Osteocyte (in vitro differentiated cells): ENCODE data around the gene MED9. TPM values are rescaled to one million over a fixed set of nuclear protein-coding genes. Genes with fewer than 3 reads are reported as not detected.

ENCODE experiments used
- DNase-seq: peaks from one replicate; pipeline ENCODE4 v3.0.0; 2021; ENCODE audit warnings: mixed read lengths; ENCODE audit not compliant: unreplicated experiment; ENCODE audit errors: extremely low spot score
- H3K27ac Mint-ChIP-seq: one replicate; pipeline ENCODE4 v1.8.0; 2021; ENCODE audit warnings: mild to moderate bottlenecking, mixed read lengths; ENCODE audit not compliant: unreplicated experiment
- H3K27me3 Mint-ChIP-seq: one replicate; pipeline ENCODE4 v1.8.0; 2021; ENCODE audit warnings: mixed read lengths; ENCODE audit not compliant: unreplicated experiment
- H3K36me3 Mint-ChIP-seq: one replicate; pipeline ENCODE4 v1.8.0; 2021; ENCODE audit warnings: mixed read lengths; ENCODE audit not compliant: unreplicated experiment
- H3K4me1 Mint-ChIP-seq: one replicate; pipeline ENCODE4 v1.8.0; 2021; ENCODE audit warnings: mixed read lengths; ENCODE audit not compliant: unreplicated experiment
- H3K4me3 Mint-ChIP-seq: one replicate; pipeline ENCODE4 v1.8.0; 2021; ENCODE audit warnings: mild to moderate bottlenecking, moderate library complexity, mixed read lengths; ENCODE audit not compliant: unreplicated experiment
- H3K9me3 Mint-ChIP-seq: one replicate; pipeline ENCODE4 v1.8.0; 2021; ENCODE audit warnings: mixed read lengths; ENCODE audit not compliant: unreplicated experiment
- total RNA-seq: library from RNA; stranded (reverse); gene quantifications from 2 replicates; pipeline ENCODE4 v1.2.1, GENCODE V29; 2021
- TF ChIP-seq, protein P1 (sequence below): fragments of 200-600 bp; sonication (generic); IDR thresholded peaks from 2 replicates; pipeline ENCODE4 v1.5.0; 2021; ENCODE audit warnings: antibody characterized with exemption, mild to moderate bottlenecking, moderate library complexity

MED9 gene
- total RNA-seq, 1 donor from 2014 or later = 13.2 TPM

DNA sequence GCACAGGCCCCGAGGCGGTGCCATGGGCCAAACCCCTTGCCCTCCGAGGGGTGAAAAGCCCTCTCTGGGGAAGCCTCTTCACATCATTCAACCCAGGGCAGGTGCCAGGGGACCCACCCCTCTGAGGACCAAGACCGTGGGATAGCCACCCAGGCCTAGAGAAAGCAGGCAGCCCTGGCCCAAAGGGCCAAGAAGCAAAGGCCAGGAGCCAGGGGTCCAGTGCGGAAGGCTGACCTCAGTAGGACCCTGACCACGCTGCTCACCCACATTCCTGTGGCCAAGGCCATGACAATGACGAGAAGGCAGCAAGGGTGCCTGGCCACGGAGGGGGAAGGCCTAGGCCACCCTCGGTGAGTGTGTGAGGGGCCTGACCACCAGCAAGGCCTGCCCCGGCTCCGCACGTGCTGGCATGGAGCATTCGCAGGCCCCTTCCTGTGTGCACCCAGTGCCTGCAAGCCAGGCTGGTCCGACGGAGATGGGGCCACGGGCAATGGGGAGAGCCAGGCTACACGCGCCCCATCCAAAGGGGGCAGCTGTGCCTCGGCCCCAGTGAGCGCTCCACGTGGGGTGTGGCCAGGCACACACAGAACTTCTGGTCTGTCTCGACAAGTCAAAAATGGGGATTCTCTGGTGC lies 43.9 kb downstream of the MED9 start:
- peaks cover 24% of the 10 kb centered on the region for H3K4me1 Mint-ChIP-seq
- no peak overlapping the region for H3K4me3 Mint-ChIP-seq
- H3K27me3 Mint-ChIP-seq = no peaks in the 10 kb centered on the region
- TF ChIP-seq, protein P1, sequence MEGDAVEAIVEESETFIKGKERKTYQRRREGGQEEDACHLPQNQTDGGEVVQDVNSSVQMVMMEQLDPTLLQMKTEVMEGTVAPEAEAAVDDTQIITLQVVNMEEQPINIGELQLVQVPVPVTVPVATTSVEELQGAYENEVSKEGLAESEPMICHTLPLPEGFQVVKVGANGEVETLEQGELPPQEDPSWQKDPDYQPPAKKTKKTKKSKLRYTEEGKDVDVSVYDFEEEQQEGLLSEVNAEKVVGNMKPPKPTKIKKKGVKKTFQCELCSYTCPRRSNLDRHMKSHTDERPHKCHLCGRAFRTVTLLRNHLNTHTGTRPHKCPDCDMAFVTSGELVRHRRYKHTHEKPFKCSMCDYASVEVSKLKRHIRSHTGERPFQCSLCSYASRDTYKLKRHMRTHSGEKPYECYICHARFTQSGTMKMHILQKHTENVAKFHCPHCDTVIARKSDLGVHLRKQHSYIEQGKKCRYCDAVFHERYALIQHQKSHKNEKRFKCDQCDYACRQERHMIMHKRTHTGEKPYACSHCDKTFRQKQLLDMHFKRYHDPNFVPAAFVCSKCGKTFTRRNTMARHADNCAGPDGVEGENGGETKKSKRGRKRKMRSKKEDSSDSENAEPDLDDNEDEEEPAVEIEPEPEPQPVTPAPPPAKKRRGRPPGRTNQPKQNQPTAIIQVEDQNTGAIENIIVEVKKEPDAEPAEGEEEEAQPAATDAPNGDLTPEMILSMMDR = no peak
- H3K9me3 Mint-ChIP-seq = no peaks in the 10 kb centered on the region
- H3K36me3 Mint-ChIP-seq = no peaks in the 10 kb centered on the region
- no peak for DNase-seq
- no peak overlapping the region for H3K27ac Mint-ChIP-seq

DNA sequence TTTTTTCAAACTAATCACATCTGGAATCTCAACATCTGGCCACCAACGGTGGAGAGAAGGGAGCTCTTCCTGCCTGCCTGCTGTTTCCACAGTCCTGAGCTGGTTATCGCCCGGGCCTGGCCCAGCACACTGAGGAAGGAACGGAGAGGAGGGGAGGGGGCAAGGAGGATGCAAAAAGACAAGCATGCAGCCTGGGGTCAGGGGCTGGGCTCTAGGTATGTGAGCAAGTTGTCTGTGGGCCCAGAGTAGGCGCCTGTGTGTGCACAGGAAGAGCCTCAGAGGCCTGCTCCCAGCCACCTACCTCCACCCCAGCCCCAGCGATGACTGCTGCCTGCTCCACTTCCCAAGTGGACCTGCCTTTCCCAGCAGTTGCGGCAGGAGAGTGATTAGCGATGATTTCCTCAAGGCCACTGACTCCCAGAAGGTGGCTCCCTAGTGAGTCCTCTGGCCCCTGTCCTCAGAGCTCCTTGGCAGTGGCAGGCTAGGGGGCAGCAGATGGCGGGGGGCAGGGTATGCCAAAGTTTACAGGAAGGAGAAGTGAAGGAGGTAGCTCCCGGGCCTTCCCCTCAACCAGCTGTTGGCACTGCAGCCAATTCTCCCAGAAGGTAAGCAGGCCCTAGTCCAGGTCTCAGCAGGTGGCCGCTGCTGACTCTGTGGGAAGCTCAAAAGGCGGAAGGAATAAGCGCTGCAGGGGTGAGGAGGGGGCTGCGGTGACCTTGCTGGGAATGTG lies 46.4 kb downstream of the MED9 start:
- Mint-ChIP-seq H3K27ac (no peak overlapping the region), H3K36me3 (no peaks in the 10 kb centered on the region), H3K4me3 (no peak overlapping the region), H3K9me3 (no peaks in the 10 kb centered on the region), H3K27me3 (no peaks in the 10 kb centered on the region), H3K4me1 (peaks cover 16% of the 10 kb centered on the region)
- DNase-seq = no peak
- TF ChIP-seq, protein P1 = no peak

DNA sequence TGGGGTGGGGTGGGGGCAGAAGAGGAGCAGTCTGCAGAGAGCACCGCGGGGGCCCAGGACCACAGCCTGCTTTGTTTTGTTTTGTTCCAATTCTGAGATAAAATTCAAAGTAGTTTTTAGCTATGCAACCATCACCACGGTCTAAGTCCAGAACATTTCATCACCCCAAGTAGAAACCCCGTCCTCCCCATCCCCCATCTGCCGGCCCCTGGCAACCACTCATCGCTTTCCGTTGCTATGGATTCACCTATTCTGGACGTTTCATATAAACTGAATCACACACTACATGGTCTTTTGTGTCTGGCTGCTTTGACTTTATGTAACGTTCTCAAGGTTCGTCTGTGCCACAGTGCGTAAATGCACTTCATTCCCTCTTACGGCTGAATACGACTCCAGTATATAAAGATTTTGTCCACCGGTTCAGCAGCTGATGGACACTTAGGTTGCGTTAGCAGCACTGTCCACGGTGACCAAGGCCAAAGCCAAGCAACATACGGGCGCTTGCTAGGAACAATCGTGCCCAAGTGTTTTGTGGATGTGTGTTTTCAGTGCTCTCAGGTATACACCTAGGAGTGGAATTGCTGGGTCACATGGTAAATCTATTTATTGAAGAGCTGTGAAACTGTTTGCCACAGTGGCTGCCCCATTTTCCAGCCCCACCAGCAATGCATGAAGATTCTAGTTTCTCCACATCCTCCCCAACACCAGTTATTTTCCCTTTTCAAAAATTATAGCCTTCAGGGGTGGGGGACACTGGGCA lies 47.1 kb downstream of the MED9 start:
- no peak overlapping the region for H3K4me3 Mint-ChIP-seq
- TF ChIP-seq, protein P1 = no peak
- no peaks in the 10 kb centered on the region for H3K9me3 Mint-ChIP-seq
- DNase-seq = no peak
- H3K4me1 Mint-ChIP-seq = peaks cover 16% of the 10 kb centered on the region
- no peaks in the 10 kb centered on the region for H3K36me3 Mint-ChIP-seq
- no peaks in the 10 kb centered on the region for H3K27me3 Mint-ChIP-seq
- H3K27ac Mint-ChIP-seq = no peak overlapping the region

DNA sequence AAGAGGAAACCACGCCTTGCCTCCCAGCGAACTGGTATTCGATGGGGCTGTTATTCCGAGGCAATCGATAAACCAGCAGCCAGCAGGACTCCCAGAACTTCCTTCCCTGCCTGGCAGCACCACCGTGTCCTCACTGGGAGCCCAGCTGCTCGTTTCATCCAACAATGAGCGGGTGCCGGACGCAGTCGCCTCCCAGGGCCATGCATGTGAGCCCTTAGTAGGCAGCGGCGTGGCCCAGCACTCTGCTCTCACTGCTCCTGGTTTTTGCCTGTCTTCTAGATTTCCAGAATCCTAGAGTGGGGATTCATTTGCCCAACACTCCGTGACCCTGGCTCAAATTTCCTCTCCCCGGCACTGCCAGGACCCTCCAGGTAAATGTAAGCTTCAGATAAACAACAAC lies 48.5 kb downstream of the MED9 start:
- no peak overlapping the region for H3K4me3 Mint-ChIP-seq
- H3K27me3 Mint-ChIP-seq = no peaks in the 10 kb centered on the region
- no peaks in the 10 kb centered on the region for H3K36me3 Mint-ChIP-seq
- no peak for DNase-seq
- peaks cover 16% of the 10 kb centered on the region for H3K4me1 Mint-ChIP-seq
- H3K27ac Mint-ChIP-seq = no peak overlapping the region
- H3K9me3 Mint-ChIP-seq = no peaks in the 10 kb centered on the region
- TF ChIP-seq, protein P1 = no peak

DNA sequence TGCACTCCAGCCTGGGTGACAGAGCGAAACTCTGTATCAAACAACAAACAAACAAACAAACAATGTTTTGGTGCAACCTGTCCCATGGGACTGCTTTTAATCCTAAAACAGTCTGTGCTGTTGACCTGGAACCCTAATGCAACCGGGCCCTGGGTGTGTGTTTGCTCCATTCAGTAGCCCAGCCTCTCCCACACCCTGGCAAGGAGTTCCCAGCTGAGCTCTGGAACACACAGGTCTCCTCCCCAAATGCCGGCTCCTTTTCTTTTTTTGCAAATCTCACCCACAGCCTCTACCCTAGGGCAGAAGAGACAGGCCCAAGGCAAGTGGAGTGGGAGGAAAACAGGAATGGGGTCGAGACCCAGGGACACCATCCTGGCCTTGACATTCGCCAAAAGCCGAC lies 49.2 kb downstream of the MED9 start:
- Mint-ChIP-seq H3K4me1 (peaks cover 16% of the 10 kb centered on the region), H3K9me3 (no peaks in the 10 kb centered on the region), H3K27ac (no peak overlapping the region), H3K27me3 (no peaks in the 10 kb centered on the region), H3K36me3 (no peaks in the 10 kb centered on the region), H3K4me3 (no peak overlapping the region)
- TF ChIP-seq, protein P1 = no peak
- DNase-seq = no peak
